ACC112 (cell line): Measurements from ENCODE around the gene ZNF821.

Source experiments
- H2AFZ ChIP-seq: fragments of 200-600 bp; sonication (generic); one replicate; pipeline ENCODE4 v1.6.0; 2017; ENCODE audit warnings: antibody characterized with exemption, low read length; ENCODE audit not compliant: unreplicated experiment
- H3K27ac ChIP-seq: fragments of 200-600 bp; sonication (generic); 2 replicates; pipeline ENCODE4 v1.5.1; 2014; ENCODE audit warnings: low read depth, mild to moderate bottlenecking, antibody characterized with exemption, low read length, moderate library complexity
- H3K27me3 ChIP-seq: fragments of 200-600 bp; sonication (generic); 2 replicates; pipeline ENCODE4 v1.6.1; 2014; ENCODE audit warnings: mild to moderate bottlenecking, antibody characterized with exemption, low read length, moderate library complexity, mixed read lengths; ENCODE audit not compliant: insufficient read depth
- H3K36me3 ChIP-seq: fragments of 200-600 bp; sonication (generic); 2 replicates; pipeline ENCODE4 v1.6.1; 2016; ENCODE audit warnings: mild to moderate bottlenecking, antibody characterized with exemption, low read length, moderate library complexity, mixed read lengths; ENCODE audit not compliant: insufficient read depth
- H3K4me1 ChIP-seq: fragments of 200-600 bp; sonication (generic); one replicate; pipeline ENCODE4 v1.6.1; 2016; ENCODE audit warnings: low read length, mixed read lengths; ENCODE audit not compliant: insufficient read depth, unreplicated experiment, control insufficient read depth
- H3K4me3 ChIP-seq: fragments of 200-600 bp; sonication (generic); 2 replicates; pipeline ENCODE4 v1.5.1; 2014; ENCODE audit warnings: mild to moderate bottlenecking, low read depth, low read length
- H3K79me2 ChIP-seq: fragments of 200-600 bp; sonication (generic); one replicate; pipeline ENCODE4 v1.6.0; 2016; ENCODE audit warnings: low read length; ENCODE audit not compliant: control insufficient read depth, unreplicated experiment, insufficient read depth

ZNF821 gene

DNA sequence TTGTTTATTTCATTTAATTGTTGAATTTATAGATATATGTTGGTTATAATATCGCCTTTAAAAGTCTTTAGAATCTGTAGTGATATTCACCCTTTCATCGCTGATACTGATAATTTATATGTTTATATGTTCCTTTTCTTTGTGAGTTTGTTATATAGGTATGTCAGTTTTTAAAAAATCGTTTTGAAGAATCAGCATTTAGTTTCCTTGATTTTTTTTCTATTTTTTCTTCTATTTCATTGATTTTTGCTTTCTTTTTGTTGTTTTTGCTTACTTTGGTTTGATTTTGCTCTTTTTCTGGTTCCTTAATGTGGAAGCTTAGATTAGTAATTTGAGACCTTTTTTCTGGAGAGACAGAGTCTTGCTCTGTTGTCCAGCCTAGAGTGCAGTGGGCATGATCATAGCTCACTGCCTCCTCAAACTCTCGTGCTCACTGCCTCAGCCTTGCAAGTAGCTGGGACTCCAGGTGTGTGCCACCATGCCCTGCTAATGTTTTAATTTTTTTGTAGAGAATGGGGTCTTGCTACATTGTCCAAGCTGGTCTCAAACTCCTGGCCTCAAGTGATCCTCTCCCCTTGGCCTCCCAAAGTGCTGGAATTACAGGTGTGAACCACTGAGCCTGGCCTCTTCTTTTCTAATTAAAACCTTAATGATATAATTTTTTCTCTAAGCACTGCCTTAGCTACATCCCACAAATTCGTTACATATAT is 18.8 kb upstream of the ZNF821 start:
- Histone ChIP-seq H3K36me3 (0 out of 2 replicates have a peak, but pooled peaks cover 2% of the 10 kb centered on the region), H3K4me3 (no peak overlapping the region), H3K27me3 (no peaks in the 10 kb centered on the region), H3K79me2 (peaks cover 99% of the 10 kb centered on the region), H3K4me1 (peaks cover 3% of the 10 kb centered on the region), H3K27ac (no peak overlapping the region), H2AFZ (no peak overlapping the region)

DNA sequence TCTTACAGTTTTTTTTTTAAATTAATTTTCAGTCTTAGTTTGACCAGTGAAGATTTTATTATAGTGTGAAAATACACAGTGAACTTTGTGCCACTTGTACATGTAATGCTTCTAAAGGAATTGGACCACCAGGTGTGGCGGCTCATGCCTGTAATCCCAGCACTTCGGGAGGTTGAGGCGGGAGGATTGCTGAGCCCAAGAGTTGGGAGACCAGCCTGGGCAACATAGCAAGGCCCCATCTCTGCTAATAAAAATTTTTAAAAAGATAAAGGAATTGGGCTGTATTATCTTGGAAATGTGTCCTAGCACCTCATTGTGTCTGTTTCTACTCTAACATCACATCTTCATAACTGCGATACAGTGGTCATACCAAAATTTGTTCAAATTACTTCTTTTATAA is 15.2 kb upstream of the ZNF821 start:
- 0 out of 2 replicates have a peak, but pooled peaks cover 2% of the 10 kb centered on the region for H3K36me3 ChIP-seq
- H3K27ac ChIP-seq, result no peak overlapping the region
- H2AFZ ChIP-seq, result no peak overlapping the region
- H3K79me2 ChIP-seq, result peaks cover 88% of the 10 kb centered on the region
- no peaks in the 10 kb centered on the region for H3K27me3 ChIP-seq
- H3K4me1 ChIP-seq, result peaks cover 12% of the 10 kb centered on the region
- H3K4me3 ChIP-seq, result no peak overlapping the region

DNA sequence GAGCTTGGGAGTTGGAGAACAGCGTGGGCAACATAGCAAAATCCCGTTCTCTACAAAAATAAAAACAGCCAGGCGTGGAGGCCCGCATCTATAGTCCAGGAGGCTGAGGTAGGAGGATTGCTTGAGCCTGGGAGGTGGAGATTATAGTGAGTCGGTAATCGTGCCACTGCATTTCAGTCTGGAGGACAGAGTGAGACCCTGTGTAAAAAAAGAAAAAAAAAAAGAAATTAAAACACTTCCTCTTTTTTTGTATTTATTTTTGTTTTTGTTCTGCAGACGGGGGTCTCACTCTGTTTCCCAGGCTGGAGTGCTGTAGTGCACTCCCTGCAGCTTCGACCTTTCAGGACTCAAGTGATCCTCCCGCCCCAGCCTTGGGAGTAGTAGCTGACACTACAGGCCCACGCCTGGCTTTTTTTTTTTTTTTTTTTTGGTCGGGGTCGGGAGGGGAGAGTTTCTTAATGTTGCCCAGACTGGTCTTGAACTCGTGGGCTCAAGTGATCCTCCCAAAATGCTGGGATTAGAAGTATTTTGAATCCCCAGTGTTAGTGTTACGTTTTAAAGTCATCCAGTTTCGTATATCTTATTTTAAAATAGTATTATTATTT is 12.9 kb upstream of the ZNF821 start:
- no peaks in the 10 kb centered on the region for H3K36me3 ChIP-seq
- H3K27ac ChIP-seq, result no peak overlapping the region
- H3K27me3 ChIP-seq, result no peaks in the 10 kb centered on the region
- H3K4me1 ChIP-seq, result peaks cover 12% of the 10 kb centered on the region
- H3K79me2 ChIP-seq, result peaks cover 65% of the 10 kb centered on the region
- H3K4me3 ChIP-seq, result peak overlapping the region; percentile 87
- H2AFZ ChIP-seq, result no peak overlapping the region

DNA sequence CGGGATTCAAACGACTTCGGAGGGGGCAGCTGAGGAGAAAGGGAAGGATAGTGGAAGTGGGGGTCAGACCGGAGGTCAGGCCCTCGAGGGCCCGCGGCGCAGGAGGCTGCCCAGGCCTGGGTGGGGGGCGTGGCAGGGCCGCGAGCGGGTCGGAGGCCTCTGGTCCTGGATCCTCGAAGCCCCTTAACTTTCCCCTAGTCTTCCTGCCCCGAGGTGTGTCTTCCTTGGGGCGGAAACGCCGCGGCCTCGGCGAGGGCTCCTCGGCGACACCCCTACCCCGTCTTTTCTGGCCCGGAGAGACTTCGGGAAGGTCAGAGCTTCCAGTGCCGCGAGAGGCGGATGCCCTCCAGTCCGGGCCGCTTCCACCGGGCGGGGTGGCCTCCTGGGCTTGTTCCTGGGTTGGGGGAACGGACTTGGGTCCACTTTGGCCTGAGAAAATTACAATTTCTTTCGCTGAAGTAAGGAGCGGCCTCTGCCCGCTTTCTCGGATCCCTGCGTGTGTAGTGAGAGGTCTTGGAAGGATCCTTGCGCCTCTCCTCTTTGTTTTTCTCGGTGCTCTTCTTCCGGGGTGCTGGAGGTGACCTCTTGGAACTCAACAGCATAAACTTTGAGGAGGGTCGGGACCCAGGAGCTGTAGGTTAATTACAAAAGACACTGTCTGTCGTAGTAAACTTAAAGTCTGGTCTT is 11.8 kb upstream of the ZNF821 start:
- peak overlapping the region; percentile 84 for H3K27ac ChIP-seq
- no peaks in the 10 kb centered on the region for H3K27me3 ChIP-seq
- H3K79me2 ChIP-seq, result peaks cover 54% of the 10 kb centered on the region
- H2AFZ ChIP-seq, result peak overlapping the region; percentile 82
- peak overlapping the region; percentile 87 for H3K4me3 ChIP-seq
- no peaks in the 10 kb centered on the region for H3K36me3 ChIP-seq
- H3K4me1 ChIP-seq, result peaks cover 12% of the 10 kb centered on the region

DNA sequence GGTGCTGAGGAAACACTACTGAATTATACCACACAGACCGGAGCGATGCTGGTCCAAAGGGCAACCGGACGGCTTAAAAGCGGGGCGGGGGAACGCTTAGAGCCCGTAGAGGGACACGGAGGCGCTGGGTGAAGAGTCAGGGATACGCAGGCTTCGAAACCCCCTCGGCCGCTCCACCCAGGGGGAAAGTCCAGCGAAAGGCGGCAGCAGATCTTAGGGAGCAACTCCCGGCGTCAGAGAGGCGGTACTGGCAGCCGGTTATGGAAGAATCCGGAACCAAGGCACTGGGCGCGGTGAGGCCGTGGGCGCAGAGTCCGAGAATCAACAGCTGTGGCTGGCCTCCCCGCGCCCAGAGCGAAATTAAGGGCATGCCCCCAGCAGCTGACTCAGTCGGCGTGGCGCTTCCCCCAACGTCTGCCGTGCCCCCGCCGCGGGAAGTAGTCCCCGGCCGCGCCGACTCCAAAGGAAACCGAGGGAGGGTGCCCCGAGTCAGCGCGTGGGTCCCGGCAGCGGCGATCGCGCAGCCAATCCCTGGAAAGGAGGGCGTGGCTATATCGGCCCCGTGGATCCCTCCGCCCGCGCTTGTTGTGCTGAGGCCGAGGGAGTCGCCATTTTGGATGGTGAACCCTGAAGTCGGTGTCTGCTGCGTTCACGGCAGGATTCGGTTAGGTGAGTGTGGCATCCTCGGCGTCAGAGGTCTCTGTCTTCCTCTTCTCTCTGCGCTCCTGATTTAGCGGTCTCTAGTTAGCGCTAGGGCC is 11.1 kb upstream of the ZNF821 start, which contains the start of gene IST1:
TSS of gene IST1 (plus strand) at position 611 of the 758 bp plus-strand sequence. CDS start 20,110 bp downstream, outside the sequence.
- H3K79me2 ChIP-seq, result peaks cover 47% of the 10 kb centered on the region
- H3K36me3 ChIP-seq, result no peaks in the 10 kb centered on the region
- H3K27ac ChIP-seq, result peak within 1 kb of the TSS; percentile 84
- no peaks in the 10 kb centered on the region for H3K27me3 ChIP-seq
- H2AFZ ChIP-seq, result peak within 1 kb of the TSS; percentile 85
- H3K4me3 ChIP-seq, result peak within 1 kb of the TSS; percentile 87
- H3K4me1 ChIP-seq, result peaks cover 9% of the 10 kb centered on the region

DNA sequence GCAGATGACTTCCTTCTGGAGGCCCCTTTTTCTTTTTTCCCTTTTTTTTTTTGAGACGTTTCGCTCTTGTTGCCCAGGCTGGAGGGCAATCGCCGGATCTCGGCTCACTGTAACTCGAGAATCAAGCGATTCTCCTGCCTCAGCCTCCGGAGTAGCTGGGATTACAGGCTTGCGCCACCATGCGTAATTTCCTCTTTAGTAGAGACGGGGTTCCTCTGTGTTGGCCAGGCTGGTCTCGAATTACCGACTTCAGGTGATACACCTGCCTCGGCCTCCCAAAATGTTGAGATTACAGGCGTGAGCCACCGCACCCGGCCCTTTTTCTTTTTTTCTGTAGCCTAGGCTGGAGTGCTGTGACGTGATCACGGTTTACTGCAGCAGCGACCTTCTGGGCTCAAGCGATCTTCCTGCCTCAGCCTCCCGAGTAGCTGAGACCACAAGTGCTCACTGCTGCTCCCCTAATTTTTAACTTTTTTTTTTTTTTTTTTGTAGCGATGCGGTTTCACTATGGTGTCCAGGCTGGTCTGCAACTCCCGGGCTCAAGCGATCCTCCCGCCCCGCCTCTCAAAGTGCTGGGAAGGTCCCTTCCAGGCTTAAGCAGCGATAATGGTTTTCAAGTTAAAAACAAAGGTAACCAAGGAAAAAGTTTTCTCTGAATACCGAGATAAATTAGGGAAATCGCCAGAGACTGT is 10.4 kb upstream of the ZNF821 start:
- Histone ChIP-seq H2AFZ (peak overlapping the region; percentile 85), H3K79me2 (peaks cover 40% of the 10 kb centered on the region), H3K4me1 (peaks cover 9% of the 10 kb centered on the region), H3K4me3 (peak overlapping the region; percentile 87), H3K36me3 (no peaks in the 10 kb centered on the region), H3K27ac (peak overlapping the region; percentile 84), H3K27me3 (no peaks in the 10 kb centered on the region)

DNA sequence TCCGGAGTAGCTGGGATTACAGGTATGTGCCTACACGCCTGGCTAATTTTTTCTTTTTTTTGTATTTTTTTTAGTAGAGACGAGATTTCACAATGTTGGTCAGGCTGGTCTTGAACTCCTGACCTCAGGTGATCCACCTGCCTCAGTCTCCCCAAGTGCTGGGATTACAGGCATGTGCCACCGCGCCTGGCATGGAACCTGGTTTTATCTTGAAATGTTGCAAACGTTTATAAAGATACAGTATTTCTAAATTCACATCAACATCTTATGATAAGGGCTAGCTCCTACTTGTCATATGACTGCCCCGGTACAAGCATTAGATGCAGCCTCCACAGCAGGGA is 9.9 kb upstream of the ZNF821 start:
- H2AFZ ChIP-seq, result peak overlapping the region; percentile 85
- H3K4me3 ChIP-seq, result peak overlapping the region; percentile 87
- H3K79me2 ChIP-seq, result peaks cover 35% of the 10 kb centered on the region
- H3K27ac ChIP-seq, result peak overlapping the region; percentile 84
- H3K36me3 ChIP-seq, result no peaks in the 10 kb centered on the region
- peaks cover 9% of the 10 kb centered on the region for H3K4me1 ChIP-seq
- no peaks in the 10 kb centered on the region for H3K27me3 ChIP-seq

DNA sequence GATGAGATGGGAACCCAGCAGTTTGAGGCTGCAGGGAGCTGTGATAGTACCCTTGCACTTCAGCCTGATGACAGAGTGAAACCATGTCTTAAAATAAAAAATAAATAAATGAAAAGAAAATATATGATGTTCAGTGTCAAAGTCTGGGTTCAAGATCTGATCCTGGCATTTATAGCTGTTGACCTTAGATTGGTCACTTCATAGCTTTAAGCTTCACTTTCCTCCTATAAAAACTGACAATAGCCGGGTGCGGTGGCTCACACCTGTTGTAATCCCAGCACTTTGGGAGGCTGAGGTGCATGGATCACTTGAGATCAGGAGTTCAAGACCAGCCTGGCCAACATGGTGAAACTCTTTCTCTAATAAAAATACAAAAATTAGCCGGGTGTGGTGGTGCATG is 5.2 kb upstream of the ZNF821 start:
- no peak overlapping the region for H3K27ac ChIP-seq
- no peaks in the 10 kb centered on the region for H3K79me2 ChIP-seq
- H3K4me1 ChIP-seq, result peaks cover 2% of the 10 kb centered on the region
- H3K4me3 ChIP-seq, result no peak overlapping the region
- H3K27me3 ChIP-seq, result no peaks in the 10 kb centered on the region
- H3K36me3 ChIP-seq, result no peaks in the 10 kb centered on the region
- no peak overlapping the region for H2AFZ ChIP-seq

DNA sequence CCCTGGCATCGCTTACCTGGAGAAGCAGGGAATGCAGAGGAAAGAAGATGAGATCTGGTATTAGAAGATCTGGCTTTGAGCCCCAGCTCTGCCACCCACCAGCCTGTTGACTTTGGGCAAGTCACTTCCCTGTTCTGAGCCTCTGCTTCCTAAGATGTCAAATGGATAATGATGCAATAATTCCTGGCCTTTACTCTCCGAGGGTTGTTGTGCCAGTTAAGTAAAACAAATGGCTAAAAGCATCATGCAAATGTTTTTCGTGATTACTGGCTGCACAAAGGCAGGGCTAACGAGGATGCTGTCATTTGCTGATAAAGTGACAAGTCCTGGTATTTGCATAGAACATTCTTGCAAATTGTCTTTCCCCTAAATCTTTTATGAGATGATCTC is 1.3 kb upstream of the ZNF821 start:
- Histone ChIP-seq H3K27me3 (no peaks in the 10 kb centered on the region), H3K27ac (no peak overlapping the region), H3K4me1 (peaks cover 2% of the 10 kb centered on the region), H2AFZ (no peak overlapping the region), H3K4me3 (no peak overlapping the region), H3K36me3 (no peaks in the 10 kb centered on the region), H3K79me2 (no peaks in the 10 kb centered on the region)
